Fibroblast of lung (primary cell): ENCODE results near the gene AFF2. TPM values are rescaled to one million over a fixed set of nuclear protein-coding genes. Genes with fewer than 3 reads are reported as not detected.

Experiments
- DNase-seq, 2 donors: peaks; one replicate each; pipeline versions ENCODE4 v3.0.0 to v3.0.0-alpha.2; 2010; ENCODE audit warnings: low read depth in 2 of 2
- H2AFZ ChIP-seq: 2 replicates; pipeline ENCODE4 v1.5.1; 2012; ENCODE audit warnings: low read length, control low read depth, inconsistent platforms
- H3K27ac ChIP-seq: 2 replicates; pipeline ENCODE4 v1.5.1; 2011; ENCODE audit warnings: low read length, control low read depth; ENCODE audit not compliant: insufficient read depth
- H3K27me3 ChIP-seq: 2 replicates; pipeline ENCODE4 v1.5.1; 2011; ENCODE audit warnings: mild to moderate bottlenecking, low read length; ENCODE audit not compliant: control insufficient read depth, insufficient read depth
- H3K36me3 ChIP-seq: 2 replicates; pipeline ENCODE4 v1.5.1; 2011; ENCODE audit warnings: low read length; ENCODE audit not compliant: control insufficient read depth, insufficient read depth
- H3K4me1 ChIP-seq: 2 replicates; pipeline ENCODE4 v1.5.1; 2011; ENCODE audit warnings: low read length; ENCODE audit not compliant: control insufficient read depth, insufficient read depth; ENCODE audit errors: extremely low read depth
- H3K4me2 ChIP-seq: 2 replicates; pipeline ENCODE4 v1.5.1; 2011; ENCODE audit warnings: low read length, control low read depth; ENCODE audit not compliant: insufficient read depth; ENCODE audit errors: extremely low read depth
- H3K4me3 ChIP-seq, 4 experiments: fragments of 200-600 bp in 1 of 4; sonication (generic) in 1 of 4; replicated peaks in 1 of 4; 2 replicates each; pipeline ENCODE4 v1.5.1; 2011 to 2016; ENCODE audit warnings: low read length in 4 of 4, low read depth in 3 of 4, mild to moderate bottlenecking in 3 of 4, control low read depth in 2 of 4, inconsistent platforms in 1 of 4, mixed read lengths in 1 of 4; ENCODE audit not compliant: insufficient read depth in 1 of 4; ENCODE audit errors: control extremely low read depth in 1 of 4
- H3K79me2 ChIP-seq: 2 replicates; pipeline ENCODE4 v1.5.1; 2012; ENCODE audit warnings: mild to moderate bottlenecking, low read length, inconsistent platforms; ENCODE audit not compliant: control insufficient read depth, insufficient read depth
- H3K9ac ChIP-seq: 2 replicates; pipeline ENCODE4 v1.5.1; 2011; ENCODE audit warnings: mild to moderate bottlenecking, low read length, control low read depth; ENCODE audit not compliant: insufficient read depth
- H3K9me3 ChIP-seq: 2 replicates; pipeline ENCODE4 v1.5.1; 2012; ENCODE audit warnings: low read depth, low read length; ENCODE audit not compliant: control insufficient read depth, insufficient read depth
- H4K20me1 ChIP-seq: 2 replicates; pipeline ENCODE4 v1.5.1; 2011; ENCODE audit warnings: low read length; ENCODE audit not compliant: control insufficient read depth, insufficient read depth; ENCODE audit errors: extremely low read depth
- EZH2 ChIP-seq: IDR thresholded peaks from 2 replicates; pipeline ENCODE4 v1.5.1; 2012; ENCODE audit warnings: low read length, control low read depth, mild to moderate bottlenecking; ENCODE audit errors: missing control alignments
- polyA plus RNA-seq, 2 donors: library from polyadenylated mRNA; depleted of rRNA in 1 of 2; stranded (reverse) in 1 of 2; unstranded in 1 of 2; fragments of >200 nt; gene quantifications; 2 replicates each; pipeline ENCODE4 v1.2.1, GENCODE V29; 2011 to 2012; ENCODE audit warnings: missing spikeins in 1 of 2
- total RNA-seq: library from RNA; depleted of rRNA; stranded (reverse); fragments of >200 nt; gene quantifications from 2 replicates; pipeline ENCODE4 v1.2.1, GENCODE V29; 2014
- TF ChIP-seq, protein P1 (sequence below), 2 donors: IDR thresholded peaks in 1 of 2; conservative IDR thresholded peaks in 1 of 2; 1 replicate in 1 of 2; 2 replicates in 1 of 2; pipeline ENCODE4 v1.5.1; 2011 to 2012; ENCODE audit warnings: low read length in 2 of 2, control low read depth in 1 of 2, inconsistent platforms in 1 of 2, low read depth in 1 of 2, mild to moderate bottlenecking in 1 of 2

Gene AFF2
- total and polyA plus RNA-seq, 2 donors (not counting 1 experiment from before 2014, with no cell fraction given), result under 0.01 to 0.05 TPM

DNA sequence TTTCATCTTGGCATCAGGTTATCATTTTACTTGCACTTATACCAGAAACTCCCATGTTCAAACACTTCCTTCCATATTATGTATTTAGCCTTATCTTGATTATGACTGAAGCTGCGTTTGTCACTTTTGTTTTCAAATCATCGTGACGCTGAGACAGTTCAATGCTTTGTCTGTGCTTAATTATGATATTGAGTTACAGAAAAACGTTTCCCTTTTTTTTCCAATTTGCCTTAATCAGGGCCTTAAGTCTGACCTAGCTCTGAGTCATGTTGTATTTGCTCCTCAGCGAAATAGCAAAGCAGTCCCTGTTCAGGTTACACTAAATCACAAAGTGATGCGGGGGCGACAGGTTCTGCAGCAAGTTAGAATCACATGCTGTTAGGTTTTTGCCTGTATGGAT is 254.7 kb downstream of the AFF2 start:
- Histone ChIP-seq H3K9ac (no peak overlapping the region), H3K36me3 (no peaks in the 10 kb centered on the region), H3K27ac (no peak overlapping the region), H3K9me3 (no peaks in the 10 kb centered on the region), H3K4me1 (no peaks in the 10 kb centered on the region), H3K79me2 (no peaks in the 10 kb centered on the region), H3K4me2 (no peak overlapping the region), H3K27me3 (no peaks in the 10 kb centered on the region), H3K4me3 (no peak overlapping the region), H4K20me1 (no peaks in the 10 kb centered on the region), H2AFZ (no peak overlapping the region)
- TF ChIP-seq, protein P1, sequence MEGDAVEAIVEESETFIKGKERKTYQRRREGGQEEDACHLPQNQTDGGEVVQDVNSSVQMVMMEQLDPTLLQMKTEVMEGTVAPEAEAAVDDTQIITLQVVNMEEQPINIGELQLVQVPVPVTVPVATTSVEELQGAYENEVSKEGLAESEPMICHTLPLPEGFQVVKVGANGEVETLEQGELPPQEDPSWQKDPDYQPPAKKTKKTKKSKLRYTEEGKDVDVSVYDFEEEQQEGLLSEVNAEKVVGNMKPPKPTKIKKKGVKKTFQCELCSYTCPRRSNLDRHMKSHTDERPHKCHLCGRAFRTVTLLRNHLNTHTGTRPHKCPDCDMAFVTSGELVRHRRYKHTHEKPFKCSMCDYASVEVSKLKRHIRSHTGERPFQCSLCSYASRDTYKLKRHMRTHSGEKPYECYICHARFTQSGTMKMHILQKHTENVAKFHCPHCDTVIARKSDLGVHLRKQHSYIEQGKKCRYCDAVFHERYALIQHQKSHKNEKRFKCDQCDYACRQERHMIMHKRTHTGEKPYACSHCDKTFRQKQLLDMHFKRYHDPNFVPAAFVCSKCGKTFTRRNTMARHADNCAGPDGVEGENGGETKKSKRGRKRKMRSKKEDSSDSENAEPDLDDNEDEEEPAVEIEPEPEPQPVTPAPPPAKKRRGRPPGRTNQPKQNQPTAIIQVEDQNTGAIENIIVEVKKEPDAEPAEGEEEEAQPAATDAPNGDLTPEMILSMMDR (conservative IDR thresholded peaks at IDR 0.05 in 1 of 2, IDR thresholded peaks at IDR 0.05 in 1 of 2; ENCODE audit: low read depth in 1 of 2, low read length in 2 of 2), result no peak
- no peak for TF ChIP-seq EZH2
- DNase-seq, result peak in 1 of 2 donors; percentile 21

DNA sequence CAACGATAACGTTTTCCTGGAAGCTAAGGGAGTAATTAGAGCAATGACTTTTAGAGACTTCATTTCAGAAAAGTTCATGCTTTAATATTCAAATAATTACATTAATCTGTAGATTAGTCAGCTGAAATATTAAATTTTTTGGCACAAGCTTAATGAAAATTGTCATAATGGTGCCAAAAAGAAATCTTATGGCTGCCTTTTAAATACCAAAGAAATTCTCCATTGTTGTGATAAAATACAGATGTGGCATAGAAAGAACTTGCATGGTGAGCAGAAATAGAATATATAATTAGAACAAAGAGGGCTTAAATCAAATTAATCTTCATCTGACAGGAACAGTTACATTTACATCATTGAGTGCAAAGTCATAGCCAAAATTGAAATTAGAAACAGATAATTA is 263.5 kb downstream of the AFF2 start:
- no peaks in the 10 kb centered on the region for H3K4me1 ChIP-seq
- H3K27me3 ChIP-seq, result no peaks in the 10 kb centered on the region
- H3K4me3 ChIP-seq, result no peak overlapping the region
- no peaks in the 10 kb centered on the region for H3K79me2 ChIP-seq
- H3K9ac ChIP-seq, result no peak overlapping the region
- no peaks in the 10 kb centered on the region for H4K20me1 ChIP-seq
- no peaks in the 10 kb centered on the region for H3K36me3 ChIP-seq
- no peak overlapping the region for H2AFZ ChIP-seq
- TF ChIP-seq, protein P1 (conservative IDR thresholded peaks at IDR 0.05 in 1 of 2, IDR thresholded peaks at IDR 0.05 in 1 of 2; ENCODE audit: low read depth in 1 of 2, low read length in 2 of 2), result no peak
- no peak for TF ChIP-seq EZH2
- no peak for DNase-seq
- H3K9me3 ChIP-seq, result no peaks in the 10 kb centered on the region
- H3K27ac ChIP-seq, result no peak overlapping the region
- H3K4me2 ChIP-seq, result no peak overlapping the region

DNA sequence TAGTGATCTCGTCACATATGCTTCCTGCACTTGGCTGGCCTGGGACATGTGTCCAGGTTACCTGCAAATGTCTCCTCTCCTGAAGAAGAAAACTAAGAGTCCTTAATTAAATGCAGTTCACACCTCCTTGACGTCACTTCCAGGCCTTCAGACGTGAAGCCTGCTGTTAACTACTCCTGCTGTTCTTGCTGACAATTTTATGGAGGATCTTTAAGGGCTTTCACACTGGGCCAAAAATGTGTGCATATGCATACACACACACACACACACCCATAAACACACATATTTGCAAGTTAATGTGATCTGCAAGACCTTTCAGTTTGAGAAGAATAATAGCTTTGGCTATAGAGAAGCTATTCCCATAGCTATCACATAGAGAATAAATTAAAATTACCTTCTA is 267.9 kb downstream of the AFF2 start:
- no peaks in the 10 kb centered on the region for H3K4me1 ChIP-seq
- TF ChIP-seq, protein P1 (conservative IDR thresholded peaks at IDR 0.05 in 1 of 2, IDR thresholded peaks at IDR 0.05 in 1 of 2; ENCODE audit: low read depth in 1 of 2, low read length in 2 of 2), result no peak
- no peak for TF ChIP-seq EZH2
- no peak overlapping the region for H3K27ac ChIP-seq
- no peak for DNase-seq
- no peak overlapping the region for H3K9ac ChIP-seq
- H3K9me3 ChIP-seq, result no peaks in the 10 kb centered on the region
- no peaks in the 10 kb centered on the region for H3K27me3 ChIP-seq
- H3K79me2 ChIP-seq, result no peaks in the 10 kb centered on the region
- H3K4me3 ChIP-seq, result no peak overlapping the region
- no peak overlapping the region for H3K4me2 ChIP-seq
- H2AFZ ChIP-seq, result no peak overlapping the region
- H4K20me1 ChIP-seq, result no peaks in the 10 kb centered on the region
- H3K36me3 ChIP-seq, result no peaks in the 10 kb centered on the region
